ENCODE results near the gene PLA2G2A.

PLA2G2A gene

GRCh38 chr1:19926296-19927129, 52.9 kb downstream of the PLA2G2A start:
- no peak for DNase-seq (ENCODE audit: low read depth)
